DMS 273 treated with DMSO at 0.1 percent for 48 hours (cell line): Measurements from ENCODE around the gene KCNC2.
"Not testable (repeated sequence)": the region's sequence is repeated elsewhere in the genome, so short reads cannot be mapped to it uniquely, and the experiment has no call there.

Experiments used
- DNase-seq: peaks from one replicate; lab custom pipeline; 2025; lab: John Stamatoyannopoulos, UW

Gene KCNC2

GRCh38 chr12:75209812-75210138, at the start of gene KCNC2:
Gene KCNC2 (minus strand): TSS chr12:75209839.
- no peak for DNase-seq

GRCh38 chr12:75259143-75259542, 49.5 kb upstream of the KCNC2 start:
- DNase-seq = no peak

- DNase-seq = no peak
These were observed 47.9 kb upstream of the KCNC2 start for GRCh38 chr12:75257510-75257909.

DNA sequence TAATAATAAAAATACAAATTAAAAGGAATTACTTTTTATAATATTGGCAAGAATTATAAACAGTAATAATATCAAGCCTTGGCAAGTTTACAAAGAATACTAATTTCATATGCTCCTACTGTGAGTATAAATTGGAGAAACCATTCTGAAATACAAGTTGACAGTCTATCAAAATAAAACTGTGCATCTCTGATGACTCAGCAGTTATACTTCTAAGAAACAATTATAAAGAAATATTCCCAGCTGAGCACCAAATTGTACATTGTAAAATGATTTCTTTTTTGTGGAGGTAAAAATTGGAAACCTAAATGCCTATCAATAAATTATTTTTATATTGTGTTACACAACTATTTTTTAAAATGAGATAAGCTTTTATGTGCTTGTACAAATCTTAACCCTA, 35.5 kb upstream of the KCNC2 start:
- no peak for DNase-seq

DNA sequence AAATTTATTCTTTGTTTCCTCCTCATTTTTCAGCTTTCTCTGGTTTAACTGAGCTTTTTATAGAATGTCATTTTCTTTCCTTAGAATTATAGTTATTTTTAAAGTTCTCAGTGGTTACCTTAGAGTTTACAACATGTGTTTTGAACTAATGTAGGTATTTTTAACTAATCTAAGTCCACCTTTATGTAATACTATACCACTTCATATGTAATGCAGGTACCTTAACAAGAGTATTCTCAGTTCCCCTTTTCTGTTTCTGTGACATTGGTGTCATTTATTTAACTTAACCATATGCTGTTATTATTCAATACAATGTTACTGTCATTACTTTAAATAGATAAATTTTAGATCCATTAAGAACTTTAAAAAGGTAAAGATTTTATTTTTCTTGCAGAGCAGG, 30.3 kb upstream of the KCNC2 start:
- DNase-seq = no peak

DNA sequence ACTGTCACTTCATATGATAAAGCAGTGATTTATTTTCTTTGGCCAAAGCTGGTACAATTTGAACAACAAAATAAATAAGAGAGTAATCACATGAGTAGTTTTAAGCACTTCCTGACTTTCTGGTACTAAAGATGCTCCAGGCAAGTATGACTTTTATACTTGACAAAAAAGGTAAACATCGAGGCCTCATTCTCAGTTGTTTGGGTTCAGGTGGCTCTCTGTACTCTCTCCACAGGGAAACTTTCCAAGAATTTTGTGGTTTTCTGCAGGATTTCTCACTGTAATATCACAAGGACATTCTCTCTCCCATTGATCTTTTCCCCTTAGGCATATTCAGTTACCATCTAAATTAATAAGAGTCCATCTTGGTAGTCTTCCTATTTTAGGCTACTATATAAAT, 26.6 kb upstream of the KCNC2 start:
- no peak for DNase-seq

DNA sequence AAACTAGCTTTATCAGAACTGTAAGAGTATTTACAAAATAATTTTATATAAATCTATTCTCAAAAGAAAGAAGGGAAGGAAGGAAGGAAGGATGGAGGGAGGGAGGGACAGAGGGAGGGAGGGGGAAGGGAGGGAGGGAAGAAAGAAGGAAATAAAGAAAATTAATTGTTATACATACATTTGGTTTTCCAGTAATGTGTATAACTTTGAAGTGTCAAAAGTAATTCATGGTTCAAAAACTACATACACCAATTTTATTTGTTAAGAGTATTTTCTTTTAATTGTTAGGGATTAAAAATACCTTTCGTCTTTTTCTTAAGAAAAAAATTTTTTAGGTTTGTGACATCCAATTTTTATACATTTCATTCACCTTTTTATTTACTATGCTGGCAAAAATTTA, 17.5 kb upstream of the KCNC2 start:
- DNase-seq = no peak

GRCh38 chr12:75212072-75212471, 2.4 kb upstream of the KCNC2 start:
- no peak for DNase-seq

DNA sequence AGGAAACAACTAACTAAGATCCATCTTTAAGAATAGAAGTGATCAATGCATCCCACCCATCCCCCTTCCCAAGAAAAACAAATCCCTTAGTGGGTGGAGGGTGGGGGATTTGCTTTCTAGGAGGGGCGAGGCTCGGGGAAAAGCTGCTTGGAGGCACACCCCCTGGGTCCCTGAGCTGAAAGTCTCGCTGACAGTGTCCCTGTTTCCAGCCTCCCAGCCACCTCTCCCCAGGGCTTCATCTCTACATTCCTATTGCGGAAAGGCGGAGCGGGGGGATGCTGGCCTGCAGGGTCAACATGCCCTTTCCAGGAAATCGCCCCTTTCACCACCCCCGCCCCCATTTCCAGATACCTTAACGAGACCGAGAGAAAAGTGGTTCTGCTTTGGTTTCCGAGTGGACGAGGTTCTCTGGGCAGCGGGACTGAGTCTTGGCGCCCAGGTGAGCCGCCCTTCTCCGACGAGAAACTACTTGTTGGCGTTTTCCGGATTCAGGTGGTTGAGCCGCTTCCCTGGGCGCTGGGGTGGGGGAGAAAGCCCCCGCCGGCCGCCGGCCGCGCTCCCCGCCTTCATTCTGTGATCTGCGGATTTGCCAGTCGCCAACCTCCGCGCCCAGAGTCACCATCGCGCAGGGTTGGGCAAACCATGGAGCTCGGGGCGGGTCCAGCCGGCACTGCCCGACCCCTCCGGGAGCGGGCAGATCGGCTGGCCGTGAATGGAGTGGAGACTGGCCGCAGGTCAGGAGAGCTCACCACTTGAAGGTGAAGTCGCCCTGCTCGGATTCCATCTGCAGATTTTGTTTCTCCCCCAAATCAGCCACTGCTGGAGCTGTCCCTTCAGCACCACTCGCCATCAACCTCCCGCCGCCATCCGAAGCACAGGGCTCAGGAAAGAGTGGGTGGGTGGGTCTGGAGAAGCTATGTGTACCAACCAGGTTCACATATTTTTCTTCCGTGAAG, 505 bp downstream of the KCNC2 start:
- no peak for DNase-seq

DNA sequence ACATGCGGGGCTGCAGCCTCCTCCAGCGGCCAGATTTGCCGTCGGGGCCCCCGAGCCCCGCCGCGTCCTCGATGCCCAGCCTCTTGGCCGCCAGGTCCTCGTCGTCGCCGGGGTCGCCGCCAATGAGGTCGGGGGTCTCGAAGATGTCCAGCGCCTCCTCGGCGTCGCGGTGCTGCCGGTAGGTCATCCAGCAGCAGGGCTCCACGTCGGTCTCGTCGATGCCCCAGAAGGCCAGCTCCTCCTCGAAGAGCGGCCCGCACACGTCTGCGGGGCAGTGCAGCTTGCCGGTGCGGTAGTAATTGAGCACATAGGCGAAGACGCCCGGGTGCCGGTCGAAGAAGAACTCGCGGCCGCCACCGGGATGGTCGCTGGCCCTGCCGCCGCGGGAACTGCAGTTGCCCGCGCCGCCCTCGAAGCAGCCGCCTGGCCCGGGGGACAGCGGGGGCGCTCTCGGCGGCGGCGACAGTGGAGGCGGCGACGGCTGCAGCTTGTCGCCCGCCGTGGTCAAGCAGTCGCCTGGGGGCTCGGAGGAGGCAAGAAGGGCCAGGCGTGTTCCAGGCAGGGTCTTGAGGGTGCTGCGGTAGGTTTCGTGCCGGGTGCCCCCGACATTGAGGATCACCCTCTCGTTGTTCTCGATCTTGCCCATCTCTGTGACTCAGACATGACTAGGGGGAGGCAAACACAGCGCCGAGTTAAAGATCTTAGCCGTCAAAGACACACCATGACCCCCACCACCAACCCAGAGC, 2.1 kb downstream of the KCNC2 start:
- no peak for DNase-seq

DNA sequence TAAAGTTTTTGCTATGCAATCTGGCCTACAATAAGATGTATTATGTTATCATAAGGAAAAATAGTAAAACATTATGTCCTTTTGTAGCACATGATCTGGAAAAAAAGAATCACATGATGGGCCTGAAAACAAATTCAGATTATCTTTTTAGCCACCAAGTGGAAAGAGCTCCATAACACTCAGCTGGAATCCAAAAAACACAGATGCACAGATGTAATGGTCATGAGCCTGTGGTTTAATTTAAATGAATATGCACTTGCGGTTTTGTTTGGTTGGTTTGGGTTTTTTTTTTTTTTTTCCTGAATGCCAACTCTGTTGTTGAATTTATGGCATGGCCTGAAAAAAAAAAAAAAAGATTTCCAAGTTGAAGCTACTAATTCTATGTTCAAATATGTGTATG, 4.1 kb downstream of the KCNC2 start:
- no peak for DNase-seq

DNA sequence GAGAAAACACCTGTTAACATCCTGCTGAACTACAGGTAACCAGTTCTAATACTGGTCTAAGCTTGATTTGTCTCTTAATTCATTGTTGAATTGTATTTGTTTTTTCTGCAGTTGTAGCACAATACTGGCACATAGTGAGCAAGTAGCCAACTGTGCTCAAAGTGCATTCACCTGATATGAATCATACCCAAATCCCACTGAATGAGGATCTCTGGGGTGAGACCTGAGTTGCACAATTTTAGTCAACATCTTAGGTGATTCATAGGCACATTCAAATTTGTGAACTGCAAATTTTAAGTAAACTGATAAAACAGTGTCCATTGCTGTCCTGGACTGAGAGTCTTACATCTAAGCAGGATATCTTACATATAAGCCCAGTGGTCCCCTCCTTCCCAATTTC, 12.8 kb downstream of the KCNC2 start:
- no peak for DNase-seq

DNA sequence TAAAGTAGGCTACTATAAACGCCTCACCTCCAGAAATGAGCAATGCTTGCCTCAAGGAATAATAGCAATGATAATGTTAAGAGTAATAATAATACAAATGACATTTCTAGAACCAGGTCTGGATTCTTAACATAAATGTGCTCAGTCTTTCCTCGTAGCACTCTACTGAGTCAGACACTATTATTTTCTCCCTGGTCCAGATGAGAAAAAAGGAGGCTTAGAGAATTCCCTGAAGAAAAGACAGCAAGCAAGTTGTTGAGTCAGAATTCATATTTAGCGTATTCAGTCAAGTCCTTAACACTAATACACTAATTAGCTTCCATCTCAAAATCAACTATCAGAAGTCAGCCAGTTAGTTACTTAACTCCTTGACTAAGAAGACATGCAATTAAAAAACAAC, 13.2 kb downstream of the KCNC2 start:
- DNase-seq = no peak

DNA sequence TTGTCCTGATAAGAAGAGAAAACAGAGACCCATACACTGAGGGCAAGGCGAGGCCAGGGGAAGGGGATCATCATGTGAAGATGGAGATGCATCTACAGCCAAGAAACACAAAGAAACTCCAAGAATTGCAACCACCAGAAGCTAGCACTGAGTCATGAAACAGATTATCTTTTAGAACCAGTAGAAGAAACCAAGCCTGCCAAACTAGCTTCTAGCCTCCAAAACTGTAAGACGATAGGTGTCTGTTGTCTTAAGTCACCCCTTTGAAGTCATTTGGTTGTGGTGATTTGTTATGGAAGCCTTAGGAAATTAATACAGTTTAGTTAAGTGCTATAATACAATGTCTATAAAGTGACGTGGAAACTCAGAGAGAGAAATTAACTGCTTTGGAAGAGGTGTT, 15.4 kb downstream of the KCNC2 start:
- DNase-seq = no peak

- no peak for DNase-seq
These were observed 17.4 kb downstream of the KCNC2 start for GRCh38 chr12:75192196-75192595.

GRCh38 chr12:75190846-75191245, 18.8 kb downstream of the KCNC2 start:
- no peak for DNase-seq

- not testable (repeated sequence) for DNase-seq
These were observed 23.8 kb downstream of the KCNC2 start for GRCh38 chr12:75185881-75186280.

- DNase-seq = no peak
These were observed 25.1 kb downstream of the KCNC2 start for GRCh38 chr12:75184516-75184915.

GRCh38 chr12:75183967-75184366, 25.7 kb downstream of the KCNC2 start:
- no peak for DNase-seq

- peak; percentile 17 for DNase-seq
These were observed 31.6 kb downstream of the KCNC2 start for GRCh38 chr12:75177997-75178396.

GRCh38 chr12:75172611-75173010, 37.0 kb downstream of the KCNC2 start:
- DNase-seq = no peak

- no peak for DNase-seq
These were observed 38.9 kb downstream of the KCNC2 start for GRCh38 chr12:75170640-75171185.

GRCh38 chr12:75162845-75163244, 46.8 kb downstream of the KCNC2 start:
- no peak for DNase-seq
